GM21528 (cell line): Measurements from ENCODE around the gene P2RX7.

Experiments used
- ATAC-seq: cut with Tn5 transposase; IDR thresholded peaks from one replicate; pipeline ENCODE4 v1.9.1; 2021; ENCODE audit warnings: mild to moderate bottlenecking, moderate library complexity; ENCODE audit not compliant: unreplicated experiment, low FRiP score

The P2RX7 gene

GRCh38 chr12:121132601-121133481, at the start of gene P2RX7:
P2RX7 (plus strand) TSS chr12:121132876; CDS start chr12:121132971, 95 bp downstream.
- ATAC-seq: no peak

- no peak for ATAC-seq
Observed at GRCh38 chr12:121084229-121084628, 48.4 kb upstream of the P2RX7 start.

GRCh38 chr12:121085069-121085468, 47.6 kb upstream of the P2RX7 start:
- ATAC-seq: no peak

GRCh38 chr12:121085506-121086353, 46.9 kb upstream of the P2RX7 start:
- ATAC-seq: no peak

GRCh38 chr12:121086781-121087295, 45.8 kb upstream of the P2RX7 start:
- no peak for ATAC-seq

- no peak for ATAC-seq
Observed at GRCh38 chr12:121087467-121088194, 45.0 kb upstream of the P2RX7 start.

GRCh38 chr12:121088195-121088585, 44.5 kb upstream of the P2RX7 start:
- ATAC-seq: no peak

- ATAC-seq: no peak
Observed at GRCh38 chr12:121089031-121089812, 43.5 kb upstream of the P2RX7 start.

GRCh38 chr12:121089813-121090430, 42.8 kb upstream of the P2RX7 start:
- no peak for ATAC-seq

- ATAC-seq: no peak
Observed at GRCh38 chr12:121090586-121091514, 41.8 kb upstream of the P2RX7 start.

- ATAC-seq: no peak
Observed at GRCh38 chr12:121092034-121092433, 40.6 kb upstream of the P2RX7 start.

GRCh38 chr12:121093487-121093891, 39.2 kb upstream of the P2RX7 start:
- no peak for ATAC-seq

- no peak for ATAC-seq
Observed at GRCh38 chr12:121095544-121096198, 37.0 kb upstream of the P2RX7 start.

GRCh38 chr12:121096199-121096798, 36.4 kb upstream of the P2RX7 start:
- ATAC-seq: no peak

- ATAC-seq: no peak
Observed at GRCh38 chr12:121099779-121100178, 32.9 kb upstream of the P2RX7 start.

- ATAC-seq: no peak
Observed at GRCh38 chr12:121102307-121102706, 30.4 kb upstream of the P2RX7 start.

- ATAC-seq: no peak
Observed at GRCh38 chr12:121107681-121108080, 25.0 kb upstream of the P2RX7 start.
